Testis (tissue), 2 donors: ENCODE measurements around the gene MED12L.

Experiments
- POLR2A ChIP-seq: fragments of 450-650 bp; IDR thresholded peaks from one replicate; pipeline ENCODE4 v1.6.1; 2017; ENCODE audit warnings: antibody characterized with exemption, mild to moderate bottlenecking, moderate library complexity
- TF ChIP-seq, protein P1 (sequence below), 3 experiments: fragments of 450-650 bp in 2 of 3; fragments of 200-600 bp in 1 of 3; sonication (generic) in 1 of 3; IDR thresholded peaks; one replicate each; pipeline ENCODE4 v1.5.1; 2016 to 2019; ENCODE audit warnings: antibody characterized with exemption in 3 of 3, mild to moderate bottlenecking in 2 of 3, moderate library complexity in 1 of 3

DNA sequence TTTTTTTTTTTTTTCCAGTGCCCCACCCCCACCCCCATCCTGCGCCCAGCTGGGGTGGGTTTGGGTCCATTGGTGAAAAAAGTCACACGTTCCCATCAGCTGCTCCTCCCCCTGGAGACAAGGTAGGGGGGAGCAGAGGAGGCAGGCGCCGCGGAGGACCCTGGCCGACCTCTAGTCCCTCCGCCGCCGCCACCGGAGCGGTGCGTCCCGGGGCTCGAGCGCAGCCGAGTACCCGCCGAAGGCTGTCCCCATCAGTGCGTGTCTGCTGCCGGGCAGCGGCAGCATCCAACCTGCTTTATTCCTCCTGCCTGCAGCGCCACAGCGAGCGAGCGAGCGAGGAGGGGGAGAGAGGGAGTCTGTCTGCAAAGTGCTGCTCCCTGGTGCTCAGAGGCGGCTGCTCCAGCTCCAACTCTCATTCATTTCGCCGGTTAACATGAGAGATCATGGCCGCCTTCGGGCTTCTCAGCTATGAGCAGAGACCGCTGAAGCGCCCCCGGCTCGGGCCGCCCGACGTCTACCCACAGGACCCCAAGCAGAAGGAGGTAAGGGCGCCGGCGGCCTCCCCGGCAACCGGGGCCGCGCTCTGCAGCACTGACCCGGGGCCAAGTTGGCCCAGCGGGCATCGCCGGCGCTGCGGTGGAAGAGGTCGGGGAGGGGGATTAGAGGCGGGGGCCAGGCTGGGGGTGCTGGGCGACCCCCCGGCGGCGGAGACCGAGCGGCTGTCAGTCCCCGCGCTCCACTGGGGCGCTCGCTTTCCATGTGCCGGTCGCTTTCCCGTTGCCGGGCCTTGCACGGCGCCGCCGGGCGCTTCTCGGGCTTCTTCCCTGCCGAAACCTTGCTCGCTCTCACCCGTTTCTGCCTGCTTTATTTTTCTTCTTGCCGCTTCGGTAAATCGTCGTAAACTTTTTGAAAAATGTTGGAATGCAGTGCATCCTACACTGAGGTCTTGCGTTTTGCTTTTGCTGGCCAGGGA, 1.3 kb downstream of the MED12L start:
- TF ChIP-seq, protein P1, sequence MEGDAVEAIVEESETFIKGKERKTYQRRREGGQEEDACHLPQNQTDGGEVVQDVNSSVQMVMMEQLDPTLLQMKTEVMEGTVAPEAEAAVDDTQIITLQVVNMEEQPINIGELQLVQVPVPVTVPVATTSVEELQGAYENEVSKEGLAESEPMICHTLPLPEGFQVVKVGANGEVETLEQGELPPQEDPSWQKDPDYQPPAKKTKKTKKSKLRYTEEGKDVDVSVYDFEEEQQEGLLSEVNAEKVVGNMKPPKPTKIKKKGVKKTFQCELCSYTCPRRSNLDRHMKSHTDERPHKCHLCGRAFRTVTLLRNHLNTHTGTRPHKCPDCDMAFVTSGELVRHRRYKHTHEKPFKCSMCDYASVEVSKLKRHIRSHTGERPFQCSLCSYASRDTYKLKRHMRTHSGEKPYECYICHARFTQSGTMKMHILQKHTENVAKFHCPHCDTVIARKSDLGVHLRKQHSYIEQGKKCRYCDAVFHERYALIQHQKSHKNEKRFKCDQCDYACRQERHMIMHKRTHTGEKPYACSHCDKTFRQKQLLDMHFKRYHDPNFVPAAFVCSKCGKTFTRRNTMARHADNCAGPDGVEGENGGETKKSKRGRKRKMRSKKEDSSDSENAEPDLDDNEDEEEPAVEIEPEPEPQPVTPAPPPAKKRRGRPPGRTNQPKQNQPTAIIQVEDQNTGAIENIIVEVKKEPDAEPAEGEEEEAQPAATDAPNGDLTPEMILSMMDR (IDR thresholded peaks at IDR 0.05): peak in 2 of 3 experiments; percentile 16 to 26
- no peak for TF ChIP-seq POLR2A
